K562 (cell line): Measurements from ENCODE around the gene HOATZ. TPM values are rescaled to one million over a fixed set of nuclear protein-coding genes. Genes with fewer than 3 reads are reported as not detected.

ENCODE experiments used
- BDP1 ChIP-seq: IDR thresholded peaks from 3 replicates; pipeline ENCODE4 v1.6.1; 2011; ENCODE audit not compliant: insufficient read length, insufficient read depth
- BRF2 ChIP-seq: IDR thresholded peaks from 3 replicates; pipeline ENCODE4 v1.6.1; 2011; ENCODE audit warnings: borderline replicate concordance, mild to moderate bottlenecking; ENCODE audit not compliant: insufficient read length, insufficient read depth
- CREB3L1 ChIP-seq: fragments of 450-650 bp; IDR thresholded peaks from 2 replicates; pipeline ENCODE4 v1.6.1; 2014; ENCODE audit warnings: low read depth, mild to moderate bottlenecking, moderate library complexity, borderline replicate concordance
- E2F6 ChIP-seq, 2 experiments: IDR thresholded peaks; 2 replicates each; pipeline ENCODE4 v1.6.1; 2011; ENCODE audit warnings: borderline replicate concordance in 1 of 2, control low read depth in 1 of 2, low read depth in 1 of 2, low read length in 1 of 2, mild to moderate bottlenecking in 1 of 2, mixed read lengths in 1 of 2, moderate library complexity in 1 of 2; ENCODE audit not compliant: insufficient read depth in 1 of 2, insufficient read length in 1 of 2, poor library complexity in 1 of 2, severe bottlenecking in 1 of 2; ENCODE audit errors: extremely low read depth in 1 of 2
- GATA2 ChIP-seq: sonication (generic); formaldehyde crosslinking; IDR thresholded peaks from 2 replicates; pipeline ENCODE4 v1.4.0; 2020; ENCODE audit warnings: mild to moderate bottlenecking, missing genetic modification reagents
- PHB ChIP-seq: fragments of 250-450 bp; sonication (Bioruptor Pico); IDR thresholded peaks from 2 replicates; pipeline ENCODE4 v1.5.0; 2021
- SNRNP70 ChIP-seq: fragments of 200-400 bp; formaldehyde crosslinking; optimal IDR thresholded peaks from 2 replicates; pipeline ENCODE3; 2017; ENCODE audit warnings: low read depth, low read length
- UBTF ChIP-seq, 2 experiments: IDR thresholded peaks; 2 replicates each; pipeline ENCODE4 v1.6.1; 2012; ENCODE audit warnings: improper control_type of control experiment in 2 of 2, low read depth in 2 of 2, low read length in 2 of 2, borderline replicate concordance in 1 of 2
- ZNF717 ChIP-seq: fragments of 250-450 bp; sonication (Bioruptor Pico); IDR thresholded peaks from 2 replicates; pipeline ENCODE4 v1.5.0; 2021
- polyA plus RNA-seq, 8 experiments: library from polyadenylated mRNA; depleted of rRNA in 4 of 8; stranded (reverse) in 5 of 8; unstranded in 3 of 8; fragments of >200 nt; fragmentation: Nextera tagmentation in 2 of 8; fragmentation: Illumina TruSeq in 1 of 8; extraction: Ambion mirVana in 2 of 8; extraction: Trizol in 1 of 8; gene quantifications; 2 replicates each; pipeline versions ENCODE4 v1.2.1 to v1.2.3, GENCODE V29; 2011 to 2014; ENCODE audit warnings: inconsistent platforms in 1 of 8, missing spikeins in 1 of 8
- total RNA-seq, 7 experiments: library from RNA; depleted of rRNA in 6 of 7; stranded (reverse); fragments of >200 nt in 6 of 7; fragmentation: Illumina TruSeq in 2 of 7; extraction: Trizol in 2 of 7; gene quantifications; 2 replicates each; pipeline versions ENCODE4 v1.2.1 to v1.2.3, GENCODE V29; 2011 to 2021; ENCODE audit warnings: low replicate concordance in 1 of 7

HOATZ gene
- total and polyA plus RNA-seq, 9 of the 15 experiments (the other 6 are each of a cell fraction or from before 2014, with no cell fraction given): not detected

- no peak for TF ChIP-seq CREB3L1
- no peak for TF ChIP-seq SNRNP70
- TF ChIP-seq BRF2: no peak
- no peak for TF ChIP-seq PHB (CRISPR knock-in tag)
- TF ChIP-seq BDP1: no peak
- TF ChIP-seq ZNF717 (CRISPR knock-in tag): no peak
- TF ChIP-seq GATA2 (CRISPR knock-in tag): no peak
- TF ChIP-seq E2F6 (IDR thresholded peaks at IDR 0.05; ENCODE audit: borderline replicate concordance in 1 of 2, extremely low read depth in 1 of 2, insufficient read depth in 1 of 2, insufficient read length in 1 of 2, low read depth in 1 of 2, low read length in 1 of 2, poor library complexity in 1 of 2, severe bottlenecking in 1 of 2): no peak
- no peak for TF ChIP-seq UBTF (IDR thresholded peaks at IDR 0.05; ENCODE audit: borderline replicate concordance in 1 of 2, low read depth in 2 of 2, low read length in 2 of 2)
Measured at GRCh38 chr11:111566324-111566723, 51.7 kb downstream of the HOATZ start (continued).
